Activated B cell treated with CpG ODN at 0.5 μM for 24 hours (primary cell): ENCODE measurements around the gene ZNG1A. TPM values are rescaled to one million over a fixed set of nuclear protein-coding genes. Genes with fewer than 3 reads are reported as not detected.
A peak's percentile ranks its signal among the peaks of the same experiment; 100 is the strongest.
"Not testable (repeated sequence)": the region's sequence is repeated elsewhere in the genome, so short reads cannot be mapped to it uniquely, and the experiment has no call there.

ENCODE experiments used
- ATAC-seq: fragments of 200-7000 bp; cut with Tn5 transposase; one replicate; pipeline ENCODE4 v1.10.0; 2021; ENCODE audit warnings: low read depth, mild to moderate bottlenecking, moderate library complexity
- CTCF ChIA-PET: fragments of 350-600 bp; sonication (Branson Sonifier 250); formaldehyde crosslinking; loops from one replicate; lab custom pipeline; 2021; ENCODE audit warnings: antibody characterized with exemption; lab: Charles Lee
- POLR2A ChIA-PET: fragments of 350-600 bp; sonication (Branson Sonifier 250); formaldehyde crosslinking; loops from one replicate; lab custom pipeline; 2021; ENCODE audit warnings: antibody characterized with exemption; lab: Charles Lee
- DNase-seq: peaks from one replicate; pipeline ENCODE4 v3.0.0; 2022
- H3K27ac Mint-ChIP-seq: one replicate; pipeline ENCODE4 v1.8.0; 2020; ENCODE audit warnings: mixed read lengths
- H3K27me3 Mint-ChIP-seq: one replicate; pipeline ENCODE4 v1.8.0; 2021; ENCODE audit warnings: mixed read lengths
- H3K36me3 Mint-ChIP-seq: one replicate; pipeline ENCODE4 v1.8.0; 2021; ENCODE audit warnings: low read depth, mixed read lengths
- H3K4me1 Mint-ChIP-seq: one replicate; pipeline ENCODE4 v1.8.0; 2021; ENCODE audit warnings: mixed read lengths
- H3K4me3 Mint-ChIP-seq: one replicate; pipeline ENCODE4 v1.8.0; 2020; ENCODE audit warnings: mild to moderate bottlenecking, mixed read lengths
- H3K9me3 Mint-ChIP-seq: one replicate; pipeline ENCODE4 v1.8.0; 2020; ENCODE audit warnings: mixed read lengths
- CTCF ChIP-seq: fragments of 200-600 bp; IDR thresholded peaks from one replicate; pipeline ENCODE4 v1.8.0; 2022; ENCODE audit warnings: antibody characterized with exemption, mild to moderate bottlenecking
- intact Hi-C: fragments of 100-400 bp; cut with micrococcal nuclease; formaldehyde crosslinking; loops from one replicate; pipeline ENCODE4 v1.15.1; 2024
- total RNA-seq: library from RNA; stranded (reverse); gene quantifications from 2 replicates; pipeline ENCODE4 v1.2.3, GENCODE V29; 2022

Gene ZNG1A
- 58.8 and 67.2 TPM in 2 replicates for total RNA-seq

DNA sequence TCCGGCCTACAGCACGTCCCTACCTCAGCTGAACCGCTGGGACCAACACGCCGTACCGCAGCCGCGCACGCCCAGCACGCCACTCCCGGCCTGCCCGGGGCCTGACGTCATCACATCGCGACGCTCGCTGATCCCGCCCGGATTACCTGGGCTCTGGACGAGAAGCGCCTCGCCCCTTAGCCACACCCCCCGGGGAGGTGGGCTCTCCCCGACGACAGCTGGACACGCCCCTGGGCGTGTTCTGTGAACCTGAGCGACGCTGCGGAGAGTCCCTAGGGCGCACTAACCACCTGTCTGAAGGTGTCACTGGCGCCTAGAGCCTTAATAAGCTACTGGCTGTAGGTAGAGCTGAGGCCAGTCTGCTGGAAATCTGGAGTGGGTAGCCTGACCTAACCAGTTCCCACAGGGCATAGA is at the start of gene ZNG1A:
Gene ZNG1A, minus strand, starts transcription at position 87 of the 414 bp plus-strand sequence. CDS start 87 bp downstream, outside the sequence.
- CTCF ChIA-PET, H3K27me3 Mint-ChIP-seq, POLR2A ChIA-PET, intact Hi-C loops, H3K36me3 Mint-ChIP-seq, H3K9me3 Mint-ChIP-seq: not testable (repeated sequence)
- Mint-ChIP-seq H3K4me1 (peaks cover 12% of the 10 kb centered on the region), H3K27ac (peak within 1 kb of the TSS; percentile 83), H3K4me3 (peak within 1 kb of the TSS; percentile 80)
- ATAC-seq (peak; percentile 45), DNase-seq (peak; percentile 84)

DNA sequence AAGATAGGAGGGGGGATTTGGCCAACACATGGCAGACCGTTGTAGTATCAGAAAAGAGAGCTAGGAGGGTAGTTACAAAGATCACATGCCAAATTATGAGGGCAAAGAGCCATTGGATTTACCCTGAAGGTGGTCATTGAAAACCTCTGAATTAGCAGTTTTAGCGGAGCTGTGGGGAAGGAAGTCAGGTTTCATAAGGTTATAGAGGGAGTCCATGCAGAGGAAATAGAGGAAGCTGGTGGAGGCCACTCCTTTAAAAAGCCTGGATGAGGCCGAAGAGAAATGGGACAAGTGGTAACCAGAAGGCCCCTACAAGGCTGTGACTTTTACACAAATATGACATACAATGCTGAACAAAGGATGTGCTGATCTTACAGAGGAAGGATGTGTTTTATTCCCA is 49.0 kb upstream of the ZNG1A start:
- peaks cover 18% of the 10 kb centered on the region for H3K4me1 Mint-ChIP-seq
- ChIA-PET POLR2A (no interaction called here), CTCF (no interaction called here)
- intact Hi-C loops: no loop called here
- H3K9me3 Mint-ChIP-seq: no peaks in the 10 kb centered on the region
- DNase-seq (no peak), ATAC-seq (no peak)
- H3K36me3 Mint-ChIP-seq: peaks cover 8% of the 10 kb centered on the region
- H3K27me3 Mint-ChIP-seq: no peaks in the 10 kb centered on the region
- H3K4me3 Mint-ChIP-seq: no peak overlapping the region
- TF ChIP-seq CTCF: no peak
- H3K27ac Mint-ChIP-seq: no peak overlapping the region

GRCh38 chr9:224582-225520 is 46.0 kb upstream of the ZNG1A start:
- ChIA-PET CTCF (interaction anchor here (3.1 kb wide), 1 partner anchor 10 kb away, joined by 18 read pairs; the partner anchor contains the start of gene DOCK8), POLR2A (interaction anchor here (0.6 to 2.6 kb wide), 5 partner anchors 10 to 73 kb away, joined by 3 to 19 read pairs (median 4); partner anchors contain the start of gene DOCK8)

GRCh38 chr9:224026-224425 is 45.2 kb upstream of the ZNG1A start:
- no peaks in the 10 kb centered on the region for H3K9me3 Mint-ChIP-seq
- peaks cover 10% of the 10 kb centered on the region for H3K36me3 Mint-ChIP-seq
- H3K4me3 Mint-ChIP-seq: no peak overlapping the region
- H3K27me3 Mint-ChIP-seq: no peaks in the 10 kb centered on the region
- POLR2A ChIA-PET: interaction anchor here (0.6 to 2.6 kb wide), 5 partner anchors 9 to 73 kb away, joined by 3 to 19 read pairs (median 4); partner anchors contain the start of gene DOCK8
- TF ChIP-seq CTCF: no peak
- no peak for ATAC-seq
- CTCF ChIA-PET: interaction anchor here (1.2 to 3.1 kb wide), 2 partner anchors 9 to 74 kb away, joined by 4 to 18 read pairs; partner anchors contain the start of gene DOCK8
- no peak for DNase-seq
- peaks cover 41% of the 10 kb centered on the region for H3K4me1 Mint-ChIP-seq
- intact Hi-C loops: no loop called here
- H3K27ac Mint-ChIP-seq: no peak overlapping the region

More at GRCh38 chr9:224582-225520, 46.0 kb upstream of the ZNG1A start:
- peak; percentile 59 for ATAC-seq
- no peaks in the 10 kb centered on the region for H3K9me3 Mint-ChIP-seq
- peaks cover 12% of the 10 kb centered on the region for H3K36me3 Mint-ChIP-seq
- H3K4me3 Mint-ChIP-seq: no peak overlapping the region
- DNase-seq: no peak
- H3K27ac Mint-ChIP-seq: no peak overlapping the region
- TF ChIP-seq CTCF: no peak
- intact Hi-C loops: no loop called here
- no peaks in the 10 kb centered on the region for H3K27me3 Mint-ChIP-seq
- peaks cover 38% of the 10 kb centered on the region for H3K4me1 Mint-ChIP-seq

GRCh38 chr9:223152-223551 is 44.3 kb upstream of the ZNG1A start:
- DNase-seq (no peak), ATAC-seq (no peak)
- ChIA-PET CTCF (interaction anchor here (1.2 to 3.1 kb wide), 2 partner anchors 8 to 74 kb away, joined by 4 to 18 read pairs; partner anchors contain the start of gene DOCK8), POLR2A (interaction anchor here (0.8 to 2.6 kb wide), 3 partner anchors 8 to 50 kb away, joined by 3 to 19 read pairs (median 3); partner anchors contain the start of gene DOCK8)
- no peak for TF ChIP-seq CTCF
- Mint-ChIP-seq H3K9me3 (no peaks in the 10 kb centered on the region), H3K4me1 (peaks cover 44% of the 10 kb centered on the region), H3K27ac (peak overlapping the region; percentile 15), H3K27me3 (no peaks in the 10 kb centered on the region), H3K36me3 (peaks cover 12% of the 10 kb centered on the region), H3K4me3 (peak overlapping the region; percentile 13)
- intact Hi-C loops: loop anchor here (1.0 kb wide), 1 partner anchor 8 kb away; no protein-coding TSS in a partner anchor
